ENCODE data around the gene ADARB2. TPM values are rescaled to one million over a fixed set of nuclear protein-coding genes. Genes with fewer than 3 reads are reported as not detected.
"Not testable (repeated sequence)": the region's sequence is repeated elsewhere in the genome, so short reads cannot be mapped to it uniquely, and the experiment has no call there.

Gene ADARB2
- total RNA-seq, 1 donor from 2014 or later, result not detected

DNA sequence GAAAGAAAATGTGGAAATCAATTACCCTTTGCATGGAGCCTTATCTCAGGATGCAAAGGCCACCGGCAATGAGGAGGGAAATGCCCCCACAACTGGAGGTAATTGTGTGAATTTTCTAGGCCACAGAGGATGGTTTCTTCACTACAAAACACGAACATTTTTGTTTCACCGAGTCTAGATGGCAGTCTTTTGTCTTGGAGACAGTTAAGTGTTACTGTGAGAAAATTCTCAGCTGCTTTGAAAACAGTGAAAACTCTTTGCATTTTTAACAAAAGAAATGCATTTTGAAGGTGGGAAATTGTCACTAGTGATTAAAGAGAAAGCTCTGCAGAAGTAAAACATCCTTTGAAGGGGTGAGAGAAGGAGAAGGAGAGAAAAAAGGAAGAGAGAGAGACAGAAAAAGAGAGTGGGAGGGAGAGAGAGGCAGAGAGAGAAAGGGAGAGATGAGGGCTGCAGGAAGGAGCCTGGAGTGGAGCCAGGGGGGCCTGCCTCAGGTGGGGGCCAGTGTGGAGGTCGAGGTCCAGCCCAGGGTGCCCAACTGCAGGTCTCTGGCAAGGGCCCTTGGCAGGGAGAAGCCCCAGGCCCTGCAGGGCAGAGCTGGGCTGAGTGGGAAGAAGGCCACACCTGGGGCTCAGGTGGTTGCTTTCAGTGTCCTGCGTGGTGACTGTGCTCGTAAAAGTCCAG lies 261.4 kb downstream of the ADARB2 start:
- ATAC-seq (ENCODE audit: poor library complexity) (no peak), DNase-seq (no peak)
- intact Hi-C loops (cut with DNase I), result no loop called here

- DNase-seq, result no peak
- intact Hi-C loops (cut with DNase I), result no loop called here
- no peak for ATAC-seq (ENCODE audit: poor library complexity)
These were observed 262.2 kb downstream of the ADARB2 start for GRCh38 chr10:1475098-1475591.

GRCh38 chr10:1474376-1475097 lies 262.8 kb downstream of the ADARB2 start:
- intact Hi-C loops (cut with DNase I), result no loop called here
- no peak for ATAC-seq (ENCODE audit: poor library complexity)
- no peak for DNase-seq

DNA sequence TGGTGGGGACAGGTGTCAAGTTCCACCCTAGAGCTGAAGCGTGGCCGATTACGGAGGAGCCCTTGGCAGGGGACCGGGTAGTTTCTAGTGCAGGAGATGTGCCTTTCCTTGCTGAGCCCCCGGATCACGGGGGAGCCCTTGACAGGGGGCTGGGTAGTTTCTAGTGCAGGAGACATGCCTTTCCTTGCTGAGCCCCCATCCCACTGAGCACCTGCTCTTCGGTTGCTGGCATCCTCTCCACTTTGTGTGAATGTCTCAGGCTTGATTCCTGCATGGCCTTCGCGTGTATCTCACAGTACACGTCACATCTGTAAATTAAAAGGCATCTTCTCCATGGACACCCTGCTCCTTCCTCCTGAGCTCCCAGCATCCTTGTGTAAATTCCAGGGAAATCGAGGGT lies 263.5 kb downstream of the ADARB2 start:
- DNase-seq, result no peak
- ATAC-seq (ENCODE audit: poor library complexity), result no peak
- intact Hi-C loops (cut with DNase I), result no loop called here

GRCh38 chr10:1472178-1472958 lies 265.0 kb downstream of the ADARB2 start:
- DNase-seq (no peak), ATAC-seq (ENCODE audit: poor library complexity) (no peak)
- intact Hi-C loops (cut with DNase I), result no loop called here

DNA sequence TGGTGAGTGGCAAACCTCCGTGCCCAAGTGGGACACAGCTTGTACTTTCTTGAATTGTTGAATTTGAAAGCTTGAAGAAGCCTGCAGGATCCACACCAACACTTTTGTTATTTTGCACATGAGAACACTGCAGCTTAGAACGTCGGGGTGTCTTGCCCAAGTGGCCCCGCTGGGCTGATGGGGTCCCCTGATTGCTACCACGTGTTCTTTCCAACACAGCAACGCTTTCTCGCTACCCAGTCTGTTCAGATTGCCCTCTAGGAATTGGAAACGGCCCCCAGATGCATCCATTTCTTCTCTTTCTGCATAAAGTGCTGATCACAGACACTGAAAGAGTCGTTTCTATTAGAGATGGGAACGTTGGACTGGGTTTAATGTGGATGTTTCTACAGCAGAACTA lies 268.5 kb downstream of the ADARB2 start:
- DNase-seq (no peak), ATAC-seq (ENCODE audit: poor library complexity) (no peak)
- intact Hi-C loops (cut with DNase I), result no loop called here

DNA sequence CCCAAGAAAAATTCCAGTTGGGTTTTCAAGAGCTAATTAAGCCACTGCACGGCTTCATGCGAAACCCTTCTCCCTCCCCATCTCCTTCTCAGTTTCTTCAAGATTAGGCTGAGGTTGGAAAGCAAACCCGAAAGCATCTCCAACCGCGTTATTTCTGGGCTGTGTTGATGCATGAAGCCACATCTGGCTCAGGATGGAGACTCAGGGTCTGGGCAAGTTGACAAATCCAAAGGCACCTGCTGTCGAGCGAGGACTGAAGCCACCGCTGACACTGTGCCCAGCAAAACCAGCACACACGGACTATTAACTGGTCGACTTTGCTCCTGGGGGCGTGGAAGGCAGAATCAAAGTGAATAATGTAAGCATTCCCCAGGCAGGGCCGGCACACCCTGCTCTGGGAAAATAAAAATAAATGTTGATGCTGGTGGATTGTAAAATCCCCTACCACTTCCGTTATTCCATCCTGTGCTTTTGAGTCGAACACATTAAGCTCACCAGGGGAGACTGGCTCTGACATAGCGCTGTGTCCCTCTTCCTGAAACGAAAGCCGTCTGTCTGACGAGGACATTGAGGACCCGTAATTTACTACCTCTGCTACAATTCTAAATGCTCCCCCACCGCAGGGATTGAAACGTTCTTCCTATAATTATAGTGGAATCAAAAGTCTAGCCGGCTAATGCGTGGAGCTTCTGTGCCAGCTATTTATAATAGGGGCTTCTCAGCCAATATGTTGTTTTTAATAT lies 269.8 kb downstream of the ADARB2 start:
- DNase-seq (no peak), ATAC-seq (ENCODE audit: poor library complexity) (no peak)

DNA sequence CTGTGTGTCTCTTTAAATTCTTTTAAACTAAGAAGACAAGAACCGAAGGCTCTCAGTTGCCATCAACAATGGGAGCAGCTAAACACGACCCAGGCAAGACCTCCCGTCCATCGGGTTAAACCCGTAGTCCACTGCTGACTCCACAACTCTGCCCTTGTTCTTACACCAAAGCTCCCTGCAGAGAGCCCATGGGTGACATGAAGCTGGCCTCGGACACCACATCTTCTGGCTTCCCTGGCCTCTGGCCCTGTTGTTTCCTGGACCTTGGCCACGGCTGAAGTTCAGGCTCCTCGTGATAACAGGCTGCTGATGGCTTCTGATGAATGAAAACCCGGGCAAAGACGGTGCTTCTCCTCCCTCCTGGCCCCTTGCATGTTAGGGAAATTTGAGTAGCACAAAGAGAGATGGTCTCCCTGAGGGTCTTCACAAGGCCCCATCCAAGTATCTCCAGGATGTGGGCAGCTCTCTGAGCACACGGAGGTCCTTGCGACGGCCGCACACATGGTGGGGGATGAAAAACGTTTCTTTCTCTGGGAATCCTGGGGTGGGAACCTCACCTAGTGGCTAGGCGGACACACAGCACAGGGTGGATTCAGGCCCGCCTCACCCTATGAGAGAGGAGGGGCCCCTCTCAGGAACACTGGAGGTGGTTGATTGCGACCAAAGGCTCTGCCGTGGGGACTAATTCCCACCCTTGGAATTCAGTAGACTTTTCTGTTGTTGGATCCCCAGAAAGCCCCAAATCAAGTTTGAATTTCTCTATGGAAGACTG lies 271.1 kb downstream of the ADARB2 start:
- ATAC-seq (ENCODE audit: poor library complexity) (peak; percentile 78), DNase-seq (no peak)
- intact Hi-C loops (cut with DNase I), result no loop called here

More for the DNA sequence above, 269.8 kb downstream of the ADARB2 start:
- intact Hi-C loops (cut with DNase I), result no loop called here

DNA sequence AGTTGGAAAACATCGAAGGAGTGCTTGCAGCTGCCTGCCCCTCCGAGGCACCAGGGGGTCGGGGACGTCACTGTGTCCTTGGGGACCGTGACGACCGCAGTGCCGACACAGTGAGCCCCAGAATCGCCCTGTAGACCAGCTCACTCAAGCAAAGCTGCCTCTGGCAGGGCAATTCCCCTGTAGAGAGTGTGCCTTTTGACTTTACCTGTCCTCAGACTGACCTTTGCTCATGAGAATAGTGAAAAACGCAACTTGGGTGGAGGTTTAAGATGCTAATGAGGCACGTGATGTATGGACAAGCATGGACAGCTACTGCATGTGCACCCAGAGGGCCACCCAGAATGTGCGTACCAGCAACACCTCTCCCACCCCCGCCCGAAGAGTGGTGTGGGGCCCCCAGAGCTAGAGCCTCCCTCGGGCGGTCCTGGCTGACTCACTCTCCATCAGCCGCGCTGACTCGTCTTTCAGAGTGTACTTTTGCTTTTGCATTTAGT lies 271.9 kb downstream of the ADARB2 start:
- intact Hi-C loops (cut with DNase I), result no loop called here
- no peak for DNase-seq
- no peak for ATAC-seq (ENCODE audit: poor library complexity)

DNA sequence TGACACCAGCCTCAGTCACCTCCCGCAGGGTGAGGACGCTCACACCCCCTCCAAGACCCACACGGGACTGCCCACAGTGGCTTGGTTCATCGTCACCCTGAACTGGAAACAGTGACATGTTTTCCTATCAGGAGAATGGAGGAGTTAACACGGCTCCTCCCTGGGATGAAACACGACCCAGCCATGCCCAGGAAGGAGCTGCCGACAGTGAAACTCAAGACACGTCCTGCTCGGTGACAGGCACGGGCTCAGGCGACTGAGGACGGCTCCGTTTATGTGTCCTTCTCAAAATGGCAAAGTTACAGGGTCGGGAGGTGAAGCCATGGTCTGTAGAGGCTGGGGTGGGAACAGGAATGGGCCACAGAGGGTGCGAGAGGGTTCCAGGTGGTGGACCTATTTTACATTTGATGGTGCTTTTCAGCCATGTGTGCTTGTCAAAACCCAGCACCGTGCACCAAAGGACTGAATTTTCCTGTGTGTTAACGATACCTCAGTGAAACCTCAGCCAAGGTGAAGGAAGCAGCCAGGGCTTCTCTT lies 272.4 kb downstream of the ADARB2 start:
- peak; percentile 27 for ATAC-seq (ENCODE audit: poor library complexity)
- intact Hi-C loops (cut with DNase I), result no loop called here
- DNase-seq, result no peak

GRCh38 chr10:1463971-1464370 lies 273.4 kb downstream of the ADARB2 start:
- ATAC-seq (ENCODE audit: poor library complexity), result not testable (repeated sequence)

DNA sequence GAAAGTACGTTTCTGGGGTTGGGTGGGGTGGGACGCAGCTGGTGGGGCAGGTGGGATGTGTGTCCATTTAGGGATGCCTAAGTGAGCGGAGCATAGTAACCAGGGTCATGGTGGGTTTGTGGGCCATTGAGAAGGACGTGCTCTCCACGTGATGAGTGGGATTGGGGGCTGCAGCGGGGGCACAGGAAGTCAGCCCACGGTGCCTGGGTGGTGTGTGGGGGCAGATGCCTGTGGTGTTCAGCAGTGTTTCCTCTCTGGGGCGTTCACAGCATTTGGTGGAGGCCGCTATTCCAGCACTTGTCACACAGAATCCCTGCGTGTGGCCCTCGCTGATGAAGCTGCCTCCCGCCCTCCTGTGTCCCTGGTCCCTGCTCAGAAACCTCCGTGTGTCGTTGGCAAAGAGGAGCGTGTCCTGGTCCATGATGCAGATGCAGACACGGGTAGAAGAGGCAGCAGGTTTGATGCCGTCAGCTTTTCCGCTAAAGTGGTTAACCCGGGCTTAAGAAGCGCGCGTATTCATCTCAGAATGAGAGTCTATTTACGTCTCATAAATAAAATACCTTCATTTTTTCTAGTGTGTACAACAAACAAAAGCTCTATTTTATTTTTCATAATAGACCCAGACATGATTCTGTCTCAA lies 274.2 kb downstream of the ADARB2 start:
- intact Hi-C loops (cut with DNase I), result no loop called here
- DNase-seq, result no peak
- no peak for ATAC-seq (ENCODE audit: poor library complexity)

More at GRCh38 chr10:1463971-1464370, 273.4 kb downstream of the ADARB2 start:
- DNase-seq; intact Hi-C loops (cut with DNase I): not testable (repeated sequence)

DNA sequence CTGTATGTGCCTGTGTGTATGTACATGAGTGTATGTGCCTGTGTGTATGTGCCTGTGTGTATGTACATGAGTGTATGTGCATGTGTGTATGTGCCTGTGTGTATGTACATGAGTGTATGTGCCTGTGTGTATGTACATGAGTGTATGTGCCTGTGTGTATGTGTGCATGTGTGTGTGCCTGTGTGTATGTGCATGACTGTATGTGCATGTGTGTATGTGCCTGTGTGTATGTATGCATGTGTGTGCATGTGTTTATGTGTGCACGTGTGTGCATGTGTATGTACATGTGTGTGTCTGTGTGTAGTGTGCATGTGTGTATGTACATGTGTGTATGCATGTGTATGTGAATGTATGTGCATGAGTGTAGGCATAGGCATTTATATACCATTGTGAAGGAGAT lies 274.8 kb downstream of the ADARB2 start:
- intact Hi-C loops (cut with DNase I), result no loop called here
- ATAC-seq (ENCODE audit: poor library complexity) (no peak), DNase-seq (no peak)

GRCh38 chr10:1462032-1462431 lies 275.3 kb downstream of the ADARB2 start:
- DNase-seq (no peak), ATAC-seq (ENCODE audit: poor library complexity) (no peak)
- intact Hi-C loops (cut with DNase I), result no loop called here

DNA sequence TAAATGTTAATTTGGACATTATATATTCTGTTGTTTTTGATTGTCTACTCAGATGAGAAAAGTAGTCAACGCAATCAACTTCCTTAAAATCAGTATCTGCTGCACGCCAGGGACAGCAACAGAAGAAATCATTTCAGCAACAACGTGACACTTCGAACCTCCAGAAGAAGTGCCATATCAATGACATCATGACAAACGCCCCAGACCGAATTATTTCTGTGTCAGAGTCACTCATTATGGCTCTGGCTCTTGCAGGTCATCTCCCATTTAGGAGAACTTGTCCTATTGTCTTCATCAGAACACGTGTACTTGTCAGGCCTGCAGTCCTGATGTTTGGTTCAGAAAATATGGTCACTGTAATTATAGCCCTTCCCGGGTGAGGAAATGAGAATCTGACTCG lies 276.3 kb downstream of the ADARB2 start:
- intact Hi-C loops (cut with DNase I), result no loop called here
- ATAC-seq (ENCODE audit: poor library complexity), result no peak
- DNase-seq, result no peak

GRCh38 chr10:1459664-1460063 lies 277.7 kb downstream of the ADARB2 start:
- intact Hi-C loops (cut with DNase I), result not testable (repeated sequence)

DNA sequence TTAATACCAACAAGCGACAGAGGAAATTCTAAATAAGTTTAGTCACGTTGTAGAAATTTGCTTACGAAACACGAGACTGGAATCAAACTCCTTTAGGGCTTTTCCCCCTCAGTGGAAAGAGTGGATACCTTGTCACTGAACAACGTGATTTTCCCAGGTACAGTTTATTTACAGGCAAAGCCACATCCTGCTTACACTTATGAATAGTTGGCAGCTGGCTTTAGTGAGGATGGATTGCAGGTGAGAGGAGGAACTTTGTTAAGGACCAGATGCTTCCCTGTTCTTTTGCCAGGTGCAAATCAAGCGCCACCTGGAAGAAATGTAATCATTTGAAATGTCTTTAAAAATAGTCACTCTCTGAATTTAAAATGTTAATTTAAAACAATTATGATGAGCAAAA lies 282.4 kb downstream of the ADARB2 start:
- DNase-seq, result no peak
- intact Hi-C loops (cut with DNase I), result no loop called here
- ATAC-seq (ENCODE audit: poor library complexity), result no peak

More at GRCh38 chr10:1459664-1460063, 277.7 kb downstream of the ADARB2 start:
- ATAC-seq (ENCODE audit: poor library complexity); DNase-seq: not testable (repeated sequence)
